Measurements from ENCODE around the gene GRAMD1A.
"Not testable (repeated sequence)": the region's sequence is repeated elsewhere in the genome, so short reads cannot be mapped to it uniquely, and the experiment has no call there.

GRAMD1A gene

GRCh38 chr19:34979819-34980640 is 20.1 kb upstream of the GRAMD1A start:
- DNase-seq, result no peak

- no peak for DNase-seq
Observed at GRCh38 chr19:34982275-34982674, 17.8 kb upstream of the GRAMD1A start.

DNA sequence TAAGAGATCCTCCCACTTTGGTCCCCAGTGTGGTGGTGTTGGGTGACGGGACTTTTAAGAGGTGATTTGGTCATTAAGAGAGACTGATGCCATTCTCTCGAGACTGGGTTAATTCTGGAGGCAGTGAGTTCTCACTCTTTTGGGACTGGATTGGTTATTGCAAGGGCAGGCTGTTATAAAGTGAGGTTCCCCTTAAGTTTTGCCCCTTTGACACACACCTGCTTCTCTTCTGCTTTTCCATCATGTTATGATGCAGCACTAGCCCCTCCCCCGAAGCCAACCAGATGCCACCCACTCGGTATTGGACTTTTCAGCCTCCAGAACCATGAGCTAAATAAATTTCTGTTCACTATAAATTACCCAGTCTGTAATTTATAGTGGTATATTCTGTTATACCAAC is 16.3 kb upstream of the GRAMD1A start:
- DNase-seq, result no peak

- DNase-seq, result no peak
Observed at GRCh38 chr19:34984287-34984686, 15.8 kb upstream of the GRAMD1A start.

DNA sequence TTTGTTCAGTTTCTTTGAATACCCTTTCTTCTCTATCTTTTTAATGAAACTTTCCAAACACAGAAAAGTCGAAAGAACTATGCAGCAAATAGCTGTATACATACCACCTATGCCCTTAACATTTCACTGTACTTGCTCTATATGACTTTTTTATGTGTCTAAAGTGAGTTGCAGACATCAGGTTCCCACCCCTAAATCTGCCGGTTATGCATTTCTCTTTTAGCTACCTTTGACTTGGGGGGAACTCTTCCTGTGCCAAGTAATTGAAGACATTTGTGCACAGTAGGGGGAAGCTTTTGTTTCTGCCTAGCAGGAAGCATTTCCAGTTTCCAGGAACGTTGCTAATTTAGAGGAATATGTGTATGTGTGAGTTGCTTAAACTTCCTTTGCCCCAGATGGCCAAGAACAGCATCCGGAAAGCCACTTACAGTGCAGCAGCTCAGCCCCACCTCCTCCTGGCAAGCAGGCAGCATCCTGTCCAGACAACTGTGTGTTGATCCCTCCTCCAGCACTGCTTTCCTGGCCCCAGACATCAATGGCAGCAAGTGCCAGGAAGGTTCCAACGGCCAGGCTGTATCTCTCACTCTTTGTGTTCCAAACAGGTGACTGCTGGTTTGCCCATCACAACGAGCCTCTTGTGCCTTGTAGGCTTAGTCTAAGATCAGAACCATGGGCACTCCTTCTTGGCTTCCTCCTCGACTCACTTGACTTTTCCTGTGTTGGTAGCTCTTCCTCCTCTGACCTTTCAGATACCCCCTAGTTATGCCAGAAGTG is 14.7 kb upstream of the GRAMD1A start:
- no peak for DNase-seq

DNA sequence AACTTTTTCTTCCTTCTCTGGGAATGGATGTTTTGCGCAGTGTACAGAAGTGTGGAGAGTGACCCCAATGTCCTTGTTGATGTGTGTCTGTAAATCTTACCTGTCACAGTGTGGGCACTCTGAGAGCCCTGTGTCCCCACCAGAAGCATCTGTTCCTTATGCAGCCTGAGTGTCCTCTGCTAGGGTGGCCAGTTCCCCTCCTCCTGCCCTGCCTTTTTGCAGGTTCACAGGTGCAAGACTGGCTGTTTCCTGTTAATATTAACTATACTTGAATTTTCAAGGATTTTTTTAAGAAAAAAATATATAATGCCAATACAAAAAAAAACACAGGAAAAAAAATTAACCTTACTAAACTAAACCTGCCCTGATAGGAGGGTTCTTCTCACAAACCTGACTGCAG is 12.0 kb upstream of the GRAMD1A start:
- DNase-seq, result no peak

GRCh38 chr19:34989298-34989697 is 10.8 kb upstream of the GRAMD1A start:
- no peak for DNase-seq

GRCh38 chr19:34990578-34991192 is 9.4 kb upstream of the GRAMD1A start:
- no peak for DNase-seq

DNA sequence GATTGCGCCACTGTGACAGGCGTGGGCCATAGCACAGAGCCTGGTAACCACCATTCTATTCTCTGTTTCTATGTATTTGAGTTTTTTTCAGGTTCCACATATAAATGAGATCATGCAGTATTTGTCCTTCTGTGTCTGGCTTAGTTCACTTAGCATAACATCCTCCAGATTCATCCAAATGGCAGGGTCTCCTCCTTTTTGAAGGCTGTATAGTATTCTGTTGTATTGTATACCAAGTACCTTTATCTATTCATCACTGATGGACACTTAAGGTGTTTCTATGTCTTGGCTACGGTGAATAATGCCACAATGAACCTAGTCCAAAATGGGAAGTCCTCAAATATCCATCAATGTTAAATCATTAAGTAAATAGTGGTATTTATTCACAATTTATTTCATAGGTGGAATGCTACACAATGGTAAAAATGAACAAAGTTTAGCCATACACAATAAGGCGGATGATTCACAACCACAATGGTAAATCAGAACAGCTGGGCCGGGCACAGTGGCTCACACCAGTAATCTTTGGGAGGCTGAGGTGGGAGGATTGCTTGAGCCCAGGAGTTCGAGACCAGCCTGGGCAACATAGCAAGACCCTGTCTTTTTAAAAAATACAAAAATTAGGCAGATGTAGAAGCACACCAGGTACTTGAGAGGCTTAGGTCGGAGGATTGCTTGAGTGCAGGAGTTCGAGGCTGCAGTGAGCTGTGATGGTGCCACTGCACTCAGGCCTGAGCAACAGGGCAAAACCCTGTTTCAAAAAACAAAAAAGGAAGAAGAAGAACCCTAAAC is 8.4 kb upstream of the GRAMD1A start:
- DNase-seq, result no peak

- DNase-seq, result not testable (repeated sequence)
Observed at GRCh38 chr19:34992582-34992981, 7.5 kb upstream of the GRAMD1A start.

DNA sequence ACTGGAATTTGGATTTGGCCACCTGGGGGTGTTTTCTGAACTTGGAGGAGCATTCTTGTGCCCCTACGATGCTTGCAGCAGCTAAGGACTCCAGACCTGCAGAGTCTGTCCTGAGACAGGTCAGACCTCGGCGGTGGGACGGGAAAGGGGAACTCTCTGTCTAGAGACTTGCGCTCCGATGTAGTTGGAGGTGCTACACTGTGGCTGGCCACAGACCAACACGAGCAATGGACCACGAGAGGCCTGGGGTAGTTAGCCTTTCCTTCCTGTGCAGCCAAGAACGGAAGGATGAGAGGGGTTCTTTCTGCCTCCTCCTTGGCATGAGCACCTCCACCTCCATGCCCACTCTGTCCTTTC is 5.9 kb upstream of the GRAMD1A start:
- no peak for DNase-seq

DNA sequence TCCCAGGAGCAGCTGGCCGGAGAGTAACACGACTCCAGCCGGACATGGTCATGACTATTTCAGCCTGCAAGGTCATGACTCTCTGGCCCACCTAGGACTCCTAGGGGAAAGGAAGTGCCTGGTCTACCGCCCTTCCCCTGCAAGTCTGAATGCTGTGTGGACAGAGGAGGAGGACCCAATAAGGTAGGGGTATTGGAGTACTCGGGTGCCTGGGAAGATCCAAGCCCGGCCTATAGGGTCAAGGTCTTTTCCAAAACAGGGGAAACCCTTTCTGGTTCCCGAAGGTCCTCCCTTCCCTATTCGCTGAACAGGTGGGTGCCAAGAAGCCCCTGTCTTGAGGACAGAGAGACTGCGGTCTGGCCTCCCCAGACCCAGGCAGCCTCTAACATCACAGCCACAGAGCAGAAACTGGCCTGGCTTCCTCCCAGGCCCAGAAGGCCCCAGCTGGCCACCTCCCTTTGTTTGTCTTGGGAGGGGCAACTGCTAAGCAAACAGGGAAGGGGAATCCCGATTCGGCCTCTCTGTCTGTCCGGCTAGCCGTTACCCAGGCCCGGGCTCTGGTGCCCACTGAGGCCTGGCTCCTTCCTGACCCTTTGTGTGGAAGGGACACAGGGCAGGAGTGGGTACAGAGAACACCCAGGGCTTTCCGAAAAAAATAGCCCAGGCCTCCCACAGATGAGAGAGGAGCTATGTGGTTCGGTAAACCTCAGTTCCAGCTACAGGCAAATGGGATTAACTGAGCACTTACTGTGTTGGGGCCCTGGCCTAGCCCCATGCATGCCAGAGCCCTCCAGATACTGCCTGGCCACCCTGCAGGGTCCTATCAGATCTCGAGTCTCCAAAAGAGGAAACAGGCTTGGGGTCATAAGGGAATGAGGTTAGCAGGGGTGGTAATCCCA is 5.2 kb upstream of the GRAMD1A start:
- DNase-seq, result no peak

DNA sequence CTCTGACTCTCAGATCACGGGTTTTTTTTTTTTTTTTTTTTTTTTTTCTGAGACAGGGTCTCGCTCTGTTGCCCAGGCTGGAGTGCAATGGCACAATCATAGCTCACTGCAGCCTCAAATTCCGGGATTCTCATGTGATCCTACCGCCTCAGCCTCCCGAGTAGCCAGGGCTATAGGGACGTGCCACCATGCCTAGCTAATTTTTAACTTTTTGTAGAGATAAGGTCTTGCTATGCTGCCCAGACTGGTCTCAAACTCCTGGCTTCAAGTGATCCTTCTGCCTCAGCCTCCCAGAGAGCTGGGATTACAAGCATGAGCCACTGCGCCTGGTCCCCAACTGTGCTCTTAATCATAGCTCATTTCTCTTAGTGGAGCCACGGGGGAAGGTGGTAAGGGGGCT is 4.6 kb upstream of the GRAMD1A start:
- no peak for DNase-seq

DNA sequence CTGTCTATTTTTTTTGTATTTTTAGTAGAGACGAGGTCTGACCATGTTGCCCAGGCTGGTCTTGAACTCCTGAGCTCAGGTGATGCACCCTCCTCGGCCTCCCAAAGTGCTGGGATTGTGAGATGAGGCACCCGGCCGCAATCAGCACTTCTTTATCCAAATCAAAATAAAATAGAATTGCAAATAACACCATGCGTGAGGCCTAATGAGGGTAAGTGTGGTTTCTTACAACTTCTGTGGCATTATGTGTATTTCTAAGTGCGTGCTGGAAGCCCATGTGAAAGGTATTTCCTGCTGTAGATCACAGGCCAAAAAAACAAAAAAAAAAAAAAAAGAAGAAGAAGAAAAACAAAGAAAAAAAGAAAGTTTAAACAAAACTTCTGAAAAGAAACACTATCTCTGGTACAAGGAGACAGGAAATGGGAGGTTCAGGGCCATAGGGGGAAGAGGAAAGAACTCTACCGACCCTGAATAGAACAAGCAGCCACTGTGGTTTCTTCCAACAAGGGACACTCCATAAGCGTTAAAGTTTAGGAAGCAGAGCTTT is 3.0 kb upstream of the GRAMD1A start:
- DNase-seq, result no peak

DNA sequence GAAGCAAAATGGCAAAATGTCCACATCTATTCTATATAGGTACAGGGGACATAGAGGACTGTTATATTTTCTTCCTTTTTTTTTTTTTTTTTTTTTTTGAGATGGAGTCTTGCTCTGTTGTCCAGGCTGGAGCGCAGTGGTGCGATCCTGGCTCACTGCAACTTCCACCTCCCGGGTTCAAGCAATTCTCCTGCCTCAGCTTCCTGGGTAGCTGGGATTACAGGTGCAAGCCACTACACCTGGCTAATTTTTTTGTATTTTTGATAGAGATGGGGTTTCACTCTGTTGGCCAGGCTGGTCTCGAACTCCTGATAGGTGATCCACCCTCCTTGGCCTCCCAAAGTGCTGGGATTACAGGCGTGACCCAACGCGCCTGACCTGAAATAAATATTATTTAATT is 1.9 kb upstream of the GRAMD1A start:
- not testable (repeated sequence) for DNase-seq

GRCh38 chr19:34998777-34999497 is 1.2 kb upstream of the GRAMD1A start:
- no peak for DNase-seq

DNA sequence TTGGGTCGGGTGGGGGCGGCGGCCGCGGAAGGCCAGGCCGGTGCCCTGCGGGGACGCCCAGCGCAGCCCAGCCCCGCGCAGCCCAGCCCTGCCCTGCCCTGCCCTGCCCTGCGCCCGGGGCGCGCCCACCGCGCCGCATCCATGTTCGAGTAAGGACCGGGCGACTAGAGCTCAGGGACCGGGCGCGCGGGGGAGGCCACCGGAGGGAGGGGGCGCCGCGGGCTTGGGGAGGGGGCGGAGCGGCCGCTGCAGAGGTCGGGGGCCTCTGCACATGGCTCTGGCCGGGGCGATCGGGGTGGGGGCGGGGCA is 169 bp downstream of the GRAMD1A start:
- no peak for DNase-seq

GRCh38 chr19:35000647-35001501 is 751 bp downstream of the GRAMD1A start:
- peak; percentile 10 for DNase-seq

GRCh38 chr19:35002037-35002535 is 2.0 kb downstream of the GRAMD1A start:
- no peak for DNase-seq

Data from COR-L47 (cell line).